NCI-H2227 (cell line): ENCODE results near the gene RPRD2.

Experiments
- DNase-seq: peaks from one replicate; lab custom pipeline; 2025; ENCODE audit not compliant: unreplicated experiment; lab: John Stamatoyannopoulos, UW

Gene RPRD2

GRCh38 chr1:150512846-150513245, 148.9 kb downstream of the RPRD2 start:
- no peak for DNase-seq

GRCh38 chr1:150513351-150513791, 149.4 kb downstream of the RPRD2 start:
- DNase-seq, result no peak

GRCh38 chr1:150514260-150514659, 150.3 kb downstream of the RPRD2 start:
- DNase-seq, result no peak

GRCh38 chr1:150514913-150515327, 151.0 kb downstream of the RPRD2 start:
- DNase-seq, result no peak

- DNase-seq, result peak; percentile 98
Measured at GRCh38 chr1:150515328-150516049, 151.5 kb downstream of the RPRD2 start, which contains the start of gene FALEC. FALEC (plus strand) TSS chr1:150515752.

- peak; percentile 44 for DNase-seq
Measured at GRCh38 chr1:150516050-150516591, 152.2 kb downstream of the RPRD2 start.

GRCh38 chr1:150516616-150517015, 152.7 kb downstream of the RPRD2 start:
- DNase-seq, result peak; percentile 33

GRCh38 chr1:150521196-150521968, 157.4 kb downstream of the RPRD2 start:
- DNase-seq, result no peak

GRCh38 chr1:150525348-150525747, 161.4 kb downstream of the RPRD2 start:
- DNase-seq, result no peak
